ENCODE measurements around the gene IL6. TPM values are rescaled to one million over a fixed set of nuclear protein-coding genes. Genes with fewer than 3 reads are reported as not detected.

The IL6 gene
- total RNA-seq, 1 experiment from 2014 or later = 22.0 TPM

DNA sequence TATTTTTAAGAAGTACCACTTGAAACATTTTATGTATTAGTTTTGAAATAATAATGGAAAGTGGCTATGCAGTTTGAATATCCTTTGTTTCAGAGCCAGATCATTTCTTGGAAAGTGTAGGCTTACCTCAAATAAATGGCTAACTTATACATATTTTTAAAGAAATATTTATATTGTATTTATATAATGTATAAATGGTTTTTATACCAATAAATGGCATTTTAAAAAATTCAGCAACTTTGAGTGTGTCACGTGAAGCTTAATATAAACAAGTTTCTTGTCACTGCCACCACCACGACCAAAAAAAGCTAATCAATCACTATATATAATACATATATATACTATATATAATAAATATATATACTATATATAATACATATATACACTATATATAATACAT lies 4.8 kb downstream of the IL6 start:
- POLR2A ChIA-PET = interaction anchor here (1.1 to 2.8 kb wide), 2 partner anchors 14 to 171 kb away, joined by 3 to 19 read pairs; no protein-coding TSS in a partner anchor
- no TSS peak for BruUV-seq (replicated peaks)
- peak overlapping the region; percentile 71 for H3K4me3 Mint-ChIP-seq (ENCODE audit: unreplicated experiment)

DNA sequence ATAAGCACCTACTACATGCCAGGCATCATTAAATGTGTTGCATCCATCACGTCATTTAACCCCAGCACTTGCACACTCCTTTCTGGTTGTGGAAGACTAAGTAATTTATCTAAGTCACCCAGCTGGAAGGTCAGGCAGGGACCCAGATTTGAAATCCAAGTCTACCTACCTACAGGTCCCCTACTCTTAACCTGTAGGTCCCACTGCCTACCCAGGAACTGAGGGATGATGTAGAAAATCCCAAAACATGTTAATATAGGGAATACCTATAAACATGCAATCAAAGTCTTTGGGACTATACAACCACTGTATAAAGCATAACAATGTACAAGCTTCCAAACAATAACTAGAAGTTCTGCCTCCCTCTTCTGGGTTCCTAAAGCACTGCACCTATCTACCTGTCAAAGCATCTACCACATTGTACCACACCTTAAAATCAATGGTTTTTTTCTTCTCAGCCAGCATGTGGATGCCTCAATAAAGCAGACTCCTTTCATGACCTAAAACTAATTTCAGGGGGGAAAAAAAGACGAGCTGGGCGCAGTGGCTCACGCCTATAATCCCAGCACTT lies 5.6 kb downstream of the IL6 start:
- POLR2A ChIA-PET = interaction anchor here (1.0 to 2.8 kb wide), 3 partner anchors 13 to 172 kb away, joined by 3 to 19 read pairs (median 4); no protein-coding TSS in a partner anchor
- H3K4me1 Mint-ChIP-seq (ENCODE audit: insufficient read depth, unreplicated experiment) = peaks cover 16% of the 10 kb centered on the region

More for the DNA sequence above, 4.8 kb downstream of the IL6 start:
- Mint-ChIP-seq H3K9me3 (ENCODE audit: unreplicated experiment) (no peaks in the 10 kb centered on the region), H3K27me3 (ENCODE audit: insufficient read depth, unreplicated experiment) (peaks cover under 1% of the 10 kb centered on the region), H3K36me3 (ENCODE audit: insufficient read depth, unreplicated experiment) (peaks cover 5% of the 10 kb centered on the region), H3K27ac (ENCODE audit: low read depth, unreplicated experiment) (peak overlapping the region; percentile 75), H3K4me1 (ENCODE audit: insufficient read depth, unreplicated experiment) (peaks cover 23% of the 10 kb centered on the region)
- intact Hi-C loops (cut with micrococcal nuclease) = loop anchor here (1.0 kb wide), 2 partner anchors 171 to 324 kb away; no protein-coding TSS in a partner anchor
- no peak for DNase-seq (ENCODE audit: unreplicated experiment)
- CTCF ChIA-PET = interaction anchor here (0.6 to 16.9 kb wide), 8 partner anchors 35 to 699 kb away, joined by 3 to 544 read pairs (median 3); no protein-coding TSS in a partner anchor
- TF ChIP-seq, protein P1, sequence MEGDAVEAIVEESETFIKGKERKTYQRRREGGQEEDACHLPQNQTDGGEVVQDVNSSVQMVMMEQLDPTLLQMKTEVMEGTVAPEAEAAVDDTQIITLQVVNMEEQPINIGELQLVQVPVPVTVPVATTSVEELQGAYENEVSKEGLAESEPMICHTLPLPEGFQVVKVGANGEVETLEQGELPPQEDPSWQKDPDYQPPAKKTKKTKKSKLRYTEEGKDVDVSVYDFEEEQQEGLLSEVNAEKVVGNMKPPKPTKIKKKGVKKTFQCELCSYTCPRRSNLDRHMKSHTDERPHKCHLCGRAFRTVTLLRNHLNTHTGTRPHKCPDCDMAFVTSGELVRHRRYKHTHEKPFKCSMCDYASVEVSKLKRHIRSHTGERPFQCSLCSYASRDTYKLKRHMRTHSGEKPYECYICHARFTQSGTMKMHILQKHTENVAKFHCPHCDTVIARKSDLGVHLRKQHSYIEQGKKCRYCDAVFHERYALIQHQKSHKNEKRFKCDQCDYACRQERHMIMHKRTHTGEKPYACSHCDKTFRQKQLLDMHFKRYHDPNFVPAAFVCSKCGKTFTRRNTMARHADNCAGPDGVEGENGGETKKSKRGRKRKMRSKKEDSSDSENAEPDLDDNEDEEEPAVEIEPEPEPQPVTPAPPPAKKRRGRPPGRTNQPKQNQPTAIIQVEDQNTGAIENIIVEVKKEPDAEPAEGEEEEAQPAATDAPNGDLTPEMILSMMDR (IDR thresholded peaks at IDR 0.05; ENCODE audit: unreplicated experiment) = no peak

DNA sequence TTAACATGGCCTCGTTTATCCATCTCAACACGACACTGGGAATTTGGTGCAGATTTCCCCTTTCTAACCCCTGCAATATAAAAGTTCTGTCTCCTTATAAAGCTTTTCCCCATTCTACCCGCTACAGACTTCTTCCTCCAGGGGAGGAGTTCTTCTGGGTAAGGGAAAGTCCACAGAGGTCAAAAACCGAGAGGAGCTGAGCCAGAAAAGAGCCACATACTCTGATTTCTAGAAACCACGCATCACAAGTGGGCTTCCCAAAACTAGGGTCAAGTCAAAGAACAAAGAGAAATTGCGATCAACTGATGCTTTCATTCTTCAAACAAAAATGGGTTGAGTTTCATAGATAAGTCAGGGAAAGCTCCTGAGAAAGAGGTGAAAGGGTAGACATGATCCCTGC lies 6.8 kb downstream of the IL6 start:
- BruUV-seq (replicated peaks) = no TSS peak

More for the DNA sequence above, 5.6 kb downstream of the IL6 start:
- intact Hi-C loops (cut with micrococcal nuclease) = loop anchor here (1.0 kb wide), 1 partner anchor 172 kb away; no protein-coding TSS in a partner anchor
- Mint-ChIP-seq H3K36me3 (ENCODE audit: insufficient read depth, unreplicated experiment) (peaks cover 5% of the 10 kb centered on the region), H3K9me3 (ENCODE audit: unreplicated experiment) (no peaks in the 10 kb centered on the region), H3K27me3 (ENCODE audit: insufficient read depth, unreplicated experiment) (peaks cover 10% of the 10 kb centered on the region), H3K4me3 (ENCODE audit: unreplicated experiment) (no peak overlapping the region), H3K27ac (ENCODE audit: low read depth, unreplicated experiment) (no peak overlapping the region)
- CTCF ChIA-PET = interaction anchor here (0.6 to 16.9 kb wide), 13 partner anchors 9 to 383 kb away, joined by 3 to 544 read pairs (median 3); no protein-coding TSS in a partner anchor
- TF ChIP-seq, protein P1 (IDR thresholded peaks at IDR 0.05; ENCODE audit: unreplicated experiment) = peak; percentile 52
- BruUV-seq (replicated peaks) = no TSS peak
- peak; percentile 50 for DNase-seq (ENCODE audit: unreplicated experiment)

DNA sequence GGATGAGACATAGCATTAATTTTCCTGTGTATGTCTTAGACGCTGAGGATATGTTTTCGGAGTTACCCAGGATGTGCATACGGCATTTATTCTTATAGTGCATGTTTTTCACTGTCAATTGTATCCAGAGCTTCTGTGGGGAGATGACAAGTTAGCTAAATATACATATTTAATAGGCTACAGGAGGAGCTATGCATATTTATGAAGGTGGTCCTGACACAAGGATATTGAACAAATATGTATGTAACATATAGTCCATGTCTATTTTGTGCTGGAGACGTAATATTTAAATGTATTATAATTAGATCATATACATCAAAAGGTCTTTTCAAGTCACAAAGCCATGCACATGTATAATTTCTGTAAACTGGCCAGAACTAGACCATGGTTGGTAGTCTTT lies 16.0 kb downstream of the IL6 start:
- Mint-ChIP-seq H3K9me3 (ENCODE audit: unreplicated experiment) (no peaks in the 10 kb centered on the region), H3K4me1 (ENCODE audit: insufficient read depth, unreplicated experiment) (no peaks in the 10 kb centered on the region), H3K27me3 (ENCODE audit: insufficient read depth, unreplicated experiment) (peaks cover 16% of the 10 kb centered on the region), H3K27ac (ENCODE audit: low read depth, unreplicated experiment) (no peak overlapping the region), H3K36me3 (ENCODE audit: insufficient read depth, unreplicated experiment) (no peaks in the 10 kb centered on the region), H3K4me3 (ENCODE audit: unreplicated experiment) (no peak overlapping the region)
- ChIA-PET POLR2A (no interaction called here), CTCF (interaction anchor here (1.2 kb wide), 1 partner anchor 10 kb away, joined by 3 read pairs; no protein-coding TSS in a partner anchor)
- TF ChIP-seq, protein P1 (IDR thresholded peaks at IDR 0.05; ENCODE audit: unreplicated experiment) = no peak
- intact Hi-C loops (cut with micrococcal nuclease) = no loop called here
- DNase-seq (ENCODE audit: unreplicated experiment) = no peak
- no TSS peak for BruUV-seq (replicated peaks)

More for the DNA sequence above, 6.8 kb downstream of the IL6 start:
- H3K27ac Mint-ChIP-seq (ENCODE audit: low read depth, unreplicated experiment) = no peak overlapping the region
- intact Hi-C loops (cut with micrococcal nuclease) = no loop called here
- ChIA-PET CTCF (interaction anchor here (0.6 to 16.9 kb wide), 9 partner anchors 18 to 321 kb away, joined by 3 to 544 read pairs (median 3); no protein-coding TSS in a partner anchor), POLR2A (no interaction called here)
- peaks cover 11% of the 10 kb centered on the region for H3K4me1 Mint-ChIP-seq (ENCODE audit: insufficient read depth, unreplicated experiment)
- peaks cover 21% of the 10 kb centered on the region for H3K27me3 Mint-ChIP-seq (ENCODE audit: insufficient read depth, unreplicated experiment)
- no peak for DNase-seq (ENCODE audit: unreplicated experiment)
- TF ChIP-seq, protein P1 (IDR thresholded peaks at IDR 0.05; ENCODE audit: unreplicated experiment) = no peak
- no peaks in the 10 kb centered on the region for H3K9me3 Mint-ChIP-seq (ENCODE audit: unreplicated experiment)
- no peak overlapping the region for H3K4me3 Mint-ChIP-seq (ENCODE audit: unreplicated experiment)
- peaks cover 5% of the 10 kb centered on the region for H3K36me3 Mint-ChIP-seq (ENCODE audit: insufficient read depth, unreplicated experiment)

Data from MCF 10A (cell line).